DMS53 treated with DMSO at 0.1 percent for 48 hours (cell line): ENCODE data around the gene SLC18A2.
"Not testable (repeated sequence)": the region's sequence is repeated elsewhere in the genome, so short reads cannot be mapped to it uniquely, and the experiment has no call there.

Experiments
- DNase-seq: peaks from one replicate; lab custom pipeline; 2025; ENCODE audit not compliant: unreplicated experiment; lab: John Stamatoyannopoulos, UW

SLC18A2 gene

DNA sequence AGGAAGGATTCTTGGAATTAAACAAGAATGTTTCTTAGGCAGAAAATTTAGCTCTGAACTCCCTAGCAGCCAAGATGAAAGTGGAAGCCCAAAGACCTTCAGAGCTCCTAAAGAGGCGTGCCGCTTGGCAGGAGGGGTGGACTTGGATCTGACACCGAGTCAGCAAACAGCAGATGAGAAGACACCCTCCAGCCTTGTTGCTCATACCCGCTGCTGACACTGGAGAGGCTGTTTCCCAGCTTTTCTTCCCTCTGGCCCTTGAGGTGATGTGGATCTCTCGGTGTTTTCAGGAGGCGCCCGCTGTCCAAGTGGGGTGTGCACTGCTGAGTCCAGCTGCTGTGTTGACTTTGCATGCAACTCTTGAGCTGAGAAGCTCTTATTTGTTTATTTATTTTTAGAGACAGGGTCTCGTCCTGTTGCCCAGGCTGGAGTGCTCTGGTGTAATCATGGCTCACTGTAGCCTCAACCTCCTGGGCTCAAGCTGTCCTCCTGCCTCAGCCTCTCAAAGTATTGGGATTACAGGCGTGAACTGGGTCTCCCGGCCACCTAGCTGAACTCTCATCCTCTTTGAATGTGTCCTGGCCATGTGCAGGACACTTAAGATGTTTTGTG lies 21.5 kb downstream of the SLC18A2 start:
- no peak for DNase-seq

DNA sequence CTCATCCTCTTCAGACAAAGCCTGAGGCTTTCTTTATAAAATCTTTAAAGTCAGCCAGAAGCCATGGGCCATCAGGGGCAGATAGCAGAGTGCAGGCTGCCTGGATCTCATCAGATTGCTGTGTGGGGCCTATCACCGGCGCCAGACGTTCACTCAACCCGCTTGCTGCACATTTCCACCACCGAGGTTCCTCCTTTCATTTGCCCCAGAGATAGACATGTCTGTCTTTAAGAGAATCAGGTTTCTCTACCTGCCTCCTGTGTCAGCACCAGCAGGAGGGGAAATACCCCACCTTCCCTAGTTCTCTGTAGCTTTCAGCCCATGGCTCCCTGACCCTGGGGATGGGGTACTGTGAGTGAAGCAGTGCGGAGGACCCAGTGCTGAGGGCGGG lies 22.0 kb downstream of the SLC18A2 start:
- no peak for DNase-seq

GRCh38 chr10:117264782-117265181 lies 23.9 kb downstream of the SLC18A2 start:
- peak; percentile 46 for DNase-seq

DNA sequence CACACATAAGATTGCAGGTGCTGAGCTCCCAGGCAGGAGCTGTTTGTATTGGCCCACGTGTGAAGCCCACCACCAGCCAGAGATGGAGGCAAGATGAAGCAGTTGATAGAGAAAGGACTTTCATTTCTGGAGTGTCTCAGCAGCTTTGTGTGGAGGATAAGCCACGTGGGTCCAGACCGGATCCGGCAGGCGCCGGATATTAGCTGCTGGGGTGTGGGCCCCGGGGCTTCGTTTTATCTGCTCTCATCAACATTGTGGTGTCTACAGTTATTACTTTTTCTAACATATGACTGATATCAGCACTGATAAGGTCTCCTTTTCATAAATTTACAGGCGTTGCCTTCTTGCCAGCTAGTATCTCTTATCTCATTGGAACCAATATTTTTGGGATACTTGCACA lies 25.5 kb downstream of the SLC18A2 start:
- DNase-seq, result no peak

GRCh38 chr10:117266812-117267211 lies 25.9 kb downstream of the SLC18A2 start:
- DNase-seq, result no peak

- no peak for DNase-seq
These were observed 27.3 kb downstream of the SLC18A2 start for GRCh38 chr10:117268258-117268657.

GRCh38 chr10:117268907-117269306 lies 28.0 kb downstream of the SLC18A2 start:
- no peak for DNase-seq

- DNase-seq, result no peak
These were observed 30.5 kb downstream of the SLC18A2 start for GRCh38 chr10:117271427-117271826.

- DNase-seq, result no peak
These were observed 31.5 kb downstream of the SLC18A2 start for GRCh38 chr10:117272195-117273076.

GRCh38 chr10:117273980-117274379 lies 33.1 kb downstream of the SLC18A2 start:
- no peak for DNase-seq

DNA sequence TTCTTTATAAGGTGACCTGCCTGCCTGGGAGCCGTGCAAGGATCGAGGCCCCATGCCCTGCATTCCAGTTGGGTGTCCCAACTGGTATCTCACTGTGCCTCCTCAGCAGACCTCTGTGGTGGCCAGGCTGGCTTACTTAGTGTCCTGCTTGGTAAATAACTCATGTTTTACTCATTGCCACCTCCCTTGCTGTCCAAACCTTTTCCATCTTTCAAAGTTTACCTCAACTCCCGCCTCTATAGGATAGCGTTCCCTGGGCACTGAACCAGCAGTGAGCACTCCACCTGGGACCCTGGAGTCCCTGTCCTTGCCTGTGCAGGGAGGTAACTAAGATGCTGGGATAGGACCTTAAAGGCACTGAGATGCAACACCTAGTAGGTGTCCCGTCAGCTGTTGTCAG lies 33.6 kb downstream of the SLC18A2 start:
- DNase-seq, result no peak

- DNase-seq, result no peak
These were observed 34.2 kb downstream of the SLC18A2 start for GRCh38 chr10:117275121-117275520.

DNA sequence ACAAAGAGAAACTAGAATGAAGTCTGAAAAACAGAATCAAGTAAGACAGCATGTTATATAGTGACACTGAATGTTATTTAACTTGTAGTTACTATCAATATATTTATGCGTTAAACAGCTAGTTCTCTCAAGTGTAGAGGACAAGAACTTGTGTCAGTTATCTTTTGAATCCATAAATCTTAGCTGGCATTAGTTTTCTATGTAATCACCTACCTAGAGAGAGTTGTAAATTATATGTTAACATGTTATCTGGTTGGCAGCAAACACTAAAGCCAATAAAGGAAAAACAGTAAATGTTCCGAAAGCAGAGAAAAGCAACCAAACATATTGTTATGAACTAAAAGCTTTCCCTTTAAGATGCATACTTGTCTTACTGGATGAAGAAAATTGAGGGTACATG lies 36.8 kb downstream of the SLC18A2 start:
- DNase-seq, result no peak

DNA sequence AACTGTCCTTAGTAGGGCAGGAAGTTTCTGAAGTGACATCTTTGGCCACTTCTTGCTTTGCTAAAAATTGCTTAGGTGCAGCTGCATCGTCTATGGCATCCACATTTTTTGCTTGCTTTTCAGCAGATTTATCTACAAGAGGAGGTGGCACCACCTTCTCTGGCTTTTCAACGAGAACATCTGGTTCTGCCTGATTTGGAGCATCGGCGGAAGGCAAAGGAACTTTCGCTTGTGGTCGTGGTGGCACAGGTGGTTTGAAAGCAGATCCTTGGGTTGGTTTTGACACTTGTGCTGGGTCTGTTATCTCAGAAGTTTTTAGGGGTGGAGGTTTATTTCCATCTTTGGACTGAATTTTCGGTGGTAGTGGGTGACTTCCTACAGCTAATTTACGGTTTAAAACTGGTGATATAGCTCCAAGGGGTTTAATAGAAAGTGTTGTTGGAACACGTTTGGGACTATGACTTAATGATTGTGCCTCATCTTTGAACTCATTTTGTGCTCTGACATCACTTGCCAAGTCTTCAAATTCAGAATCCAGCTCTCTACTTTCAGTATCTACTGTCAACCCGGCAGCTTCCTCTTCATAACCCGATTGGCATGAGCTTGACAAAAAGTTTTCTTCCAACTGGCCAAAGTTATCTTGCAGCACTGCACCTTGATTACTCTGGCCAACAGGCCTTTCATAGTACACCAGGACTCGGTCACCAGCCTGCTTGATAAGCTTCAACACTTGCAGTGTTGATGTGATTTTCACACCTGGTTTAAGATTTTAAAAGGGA lies 44.0 kb downstream of the SLC18A2 start:
- no peak for DNase-seq

GRCh38 chr10:117290872-117291271 lies 50.0 kb downstream of the SLC18A2 start:
- not testable (repeated sequence) for DNase-seq

GRCh38 chr10:117294039-117294645 lies 53.2 kb downstream of the SLC18A2 start:
- no peak for DNase-seq

DNA sequence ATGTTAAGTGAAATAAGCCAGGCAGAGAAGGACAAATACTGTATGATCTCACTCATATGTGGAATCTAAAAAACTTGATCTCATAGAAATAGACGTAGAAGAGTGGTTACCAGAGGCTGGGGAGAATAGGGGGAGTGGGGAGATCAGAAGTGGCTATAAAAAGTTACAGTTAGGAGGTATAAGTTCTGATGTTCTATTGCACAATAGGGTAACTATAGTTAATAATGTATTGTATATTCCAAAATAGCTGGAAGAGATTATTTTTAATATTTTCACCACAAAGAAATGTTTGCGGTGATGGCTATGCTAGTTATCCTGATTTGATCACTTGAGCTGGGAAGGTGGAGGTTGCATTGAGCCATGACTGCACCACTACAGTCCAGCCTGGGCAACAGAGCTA lies 53.8 kb downstream of the SLC18A2 start:
- DNase-seq, result no peak

- DNase-seq, result no peak
These were observed 57.3 kb downstream of the SLC18A2 start for GRCh38 chr10:117298219-117298618.

DNA sequence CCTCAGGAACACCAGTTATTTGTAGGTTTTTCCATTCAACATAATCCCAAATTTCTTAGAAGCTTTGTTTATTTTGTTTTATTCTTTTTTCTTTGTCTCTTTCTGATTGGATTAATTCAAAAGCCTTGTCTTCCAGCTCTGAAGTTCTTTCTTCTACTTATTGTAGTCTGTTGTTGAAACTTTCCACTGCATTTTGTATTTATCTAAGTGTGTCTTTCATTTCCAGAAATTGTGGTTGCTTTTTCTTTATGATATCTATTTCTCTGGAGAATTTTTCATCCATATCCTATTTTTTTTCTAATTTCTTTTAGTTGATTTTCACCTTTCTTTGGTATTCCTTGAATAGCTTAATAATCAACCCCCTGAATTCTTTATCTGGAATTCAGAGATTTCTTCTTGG lies 58.5 kb downstream of the SLC18A2 start:
- no peak for DNase-seq

- no peak for DNase-seq
These were observed 59.8 kb downstream of the SLC18A2 start for GRCh38 chr10:117300671-117301070.

GRCh38 chr10:117303451-117303850 lies 62.5 kb downstream of the SLC18A2 start:
- DNase-seq, result not testable (repeated sequence)
